K562 (cell line): Measurements from ENCODE around the gene POMT1. TPM values are rescaled to one million over a fixed set of nuclear protein-coding genes. Genes with fewer than 3 reads are reported as not detected.

Experiments used
- ATAC-seq: fragments of 200-7000 bp; cut with Tn5 transposase; 3 replicates; pipeline ENCODE4 v1.9.1; 2020; ENCODE audit warnings: moderate library complexity
- BruUV-seq: library from RNA; stranded (reverse); fragments of 400-500 nt; replicated peaks from 2 replicates; lab custom pipeline; 2021; lab: Mats Ljungman, UMichigan
- CTCF ChIA-PET: fragments of 300-600 bp; formaldehyde crosslinking; extraction: SDS; loops from one replicate; lab custom pipeline; 2021; ENCODE audit warnings: low intra/inter-chr PET ratio; lab: Yijun Ruan, JAX
- POLR2A ChIA-PET: fragments of 300-600, 350-650 bp; sonication (Branson Sonifier 250); formaldehyde crosslinking; extraction: SDS; loops from one replicate; lab custom pipeline; 2021; ENCODE audit warnings: antibody characterized with exemption, inconsistent platforms; lab: Yijun Ruan, JAX
- DNase-seq, 4 experiments: peaks; one replicate each; pipeline versions ENCODE4 v3.0.0 to v3.0.0-alpha.2; 2011 to 2018; ENCODE audit warnings: low spot score in 3 of 4, mixed read lengths in 3 of 4; ENCODE audit errors: extremely low read depth in 1 of 4
- FAIRE-seq: peaks from 2 replicates; lab custom pipeline; 2011; peaks lifted over from hg19 to GRCh38; lab: Jason Lieb, UNC
- H2AFZ ChIP-seq: 2 replicates; pipeline ENCODE4 v1.6.0; 2011; ENCODE audit warnings: low read depth, low read length, control low read depth, inconsistent platforms
- H3K27ac ChIP-seq: fragments of 200-600 bp; 3 replicates; pipeline ENCODE4 v1.8.0; 2011; ENCODE audit warnings: low read depth, mild to moderate bottlenecking, control low read depth, inconsistent platforms, low read length, moderate library complexity, mixed read lengths; ENCODE audit errors: extremely low read depth
- H3K27me3 ChIP-seq, 2 experiments: fragments of 300-600 bp in 1 of 2; 2 replicates in 1 of 2; 3 replicates in 1 of 2; pipeline versions ENCODE4 v1.6.0 to v1.8.0; 2011; ENCODE audit warnings: inconsistent platforms in 2 of 2, low read length in 2 of 2, mild to moderate bottlenecking in 1 of 2, mixed read lengths in 1 of 2, moderate library complexity in 1 of 2; ENCODE audit not compliant: control insufficient read depth in 2 of 2, insufficient read depth in 2 of 2
- H3K36me3 ChIP-seq: fragments of 300-600 bp; 3 replicates; pipeline ENCODE4 v1.8.0; 2011; ENCODE audit warnings: mild to moderate bottlenecking, low read length, inconsistent platforms; ENCODE audit not compliant: control insufficient read depth, insufficient read depth
- H3K4me1 ChIP-seq, 2 experiments: fragments of 200-600 bp in 1 of 2; replicated peaks in 1 of 2; 2 replicates in 1 of 2; 3 replicates in 1 of 2; pipeline versions ENCODE4 v1.5.1 to v1.8.0; 2011; ENCODE audit warnings: inconsistent platforms in 2 of 2, low read length in 2 of 2, mild to moderate bottlenecking in 1 of 2, mixed read lengths in 1 of 2, moderate library complexity in 1 of 2; ENCODE audit not compliant: control insufficient read depth in 2 of 2, insufficient read depth in 2 of 2
- H3K4me2 ChIP-seq: 2 replicates; pipeline ENCODE4 v1.6.1; 2011; ENCODE audit warnings: low read length, control low read depth, inconsistent platforms, mixed read lengths; ENCODE audit not compliant: insufficient read depth
- H3K4me3 ChIP-seq: fragments of 200-600 bp; sonication (generic), shearing (Covaris generic); 2 replicates; pipeline ENCODE4 v1.5.1; 2016; ENCODE audit warnings: control low read depth, inconsistent platforms
- H3K79me2 ChIP-seq: fragments of 200-600 bp; 3 replicates; pipeline ENCODE4 v1.8.0; 2011; ENCODE audit warnings: low read length, inconsistent platforms; ENCODE audit not compliant: control insufficient read depth, insufficient read depth
- H3K9ac ChIP-seq, 2 experiments: 2 replicates each; pipeline versions ENCODE4 v1.6.0 to v1.6.1; 2011; ENCODE audit warnings: low read depth in 2 of 2, low read length in 2 of 2, control low read depth in 1 of 2, inconsistent platforms in 1 of 2, mild to moderate bottlenecking in 1 of 2, mixed read lengths in 1 of 2; ENCODE audit not compliant: insufficient read depth in 1 of 2
- H3K9me1 ChIP-seq: one replicate; pipeline ENCODE4 v1.6.0; 2011; ENCODE audit warnings: inconsistent platforms, mild to moderate bottlenecking, low read length, moderate library complexity; ENCODE audit not compliant: control insufficient read depth, insufficient read depth
- H3K9me3 ChIP-seq: replicated peaks from 2 replicates; pipeline ENCODE4 v1.5.1; 2011; ENCODE audit warnings: low read depth, low read length, inconsistent platforms; ENCODE audit not compliant: control insufficient read depth, insufficient read depth
- H4K20me1 ChIP-seq: replicated peaks from 2 replicates; pipeline ENCODE4 v1.6.1; 2011; ENCODE audit warnings: low read length, inconsistent platforms, mixed read lengths; ENCODE audit not compliant: control insufficient read depth, insufficient read depth
- CBX2 ChIP-seq: fragments of 200-600 bp; sonication (generic); IDR thresholded peaks from one replicate; pipeline ENCODE4 v1.6.1; 2012; ENCODE audit warnings: mild to moderate bottlenecking, low read length, inconsistent platforms; ENCODE audit not compliant: insufficient read depth, poor library complexity, severe bottlenecking
- CC2D1A ChIP-seq: fragments of 450-650 bp; IDR thresholded peaks from 2 replicates; pipeline ENCODE4 v1.6.1; 2017; ENCODE audit warnings: mild to moderate bottlenecking
- POLR2AphosphoS2 ChIP-seq: IDR thresholded peaks from 2 replicates; pipeline ENCODE4 v1.6.1; 2012; ENCODE audit warnings: low read length, improper control_type of control experiment
- RBFOX2 ChIP-seq: fragments of 200-400 bp; formaldehyde crosslinking; IDR thresholded peaks from 2 replicates; pipeline ENCODE4 v1.6.1; 2017; ENCODE audit warnings: low read depth, mild to moderate bottlenecking, low read length, moderate library complexity
- ZNF583 ChIP-seq: fragments of 250-450 bp; sonication (Bioruptor Pico); IDR thresholded peaks from 2 replicates; pipeline ENCODE4 v1.4.0; 2020
- WGBS: fragments of 100-300 bp; shearing (Covaris generic); methylation state at CpG from one replicate; pipeline ENCODE4 v1.1.6; 2016; ENCODE audit warnings: low coverage, mixed read lengths; ENCODE audit not compliant: insufficient coverage; ENCODE audit errors: missing lambda C conversion rate; 5-methylcytosine and 5-hydroxymethylcytosine counted together
- in situ Hi-C: fragments of 300-500 bp; cut with MboI; formaldehyde crosslinking; loops from 4 replicates; pipeline ENCODE4 v1.15.0; 2018; ENCODE audit warnings: inconsistent platforms, mixed read lengths
- intact Hi-C: fragments of 100-400 bp; cut with micrococcal nuclease; formaldehyde crosslinking; loops from 2 replicates; pipeline ENCODE4 v1.14.2; 2022
- polyA plus RNA-seq, 8 experiments: library from polyadenylated mRNA; depleted of rRNA in 4 of 8; stranded (reverse) in 5 of 8; unstranded in 3 of 8; fragments of >200 nt; fragmentation: Nextera tagmentation in 2 of 8; fragmentation: Illumina TruSeq in 1 of 8; extraction: Ambion mirVana in 2 of 8; extraction: Trizol in 1 of 8; gene quantifications; 2 replicates each; pipeline versions ENCODE4 v1.2.1 to v1.2.3, GENCODE V29; 2011 to 2014; ENCODE audit warnings: inconsistent platforms in 1 of 8, missing spikeins in 1 of 8
- total RNA-seq, 7 experiments: library from RNA; depleted of rRNA in 6 of 7; stranded (reverse); fragments of >200 nt in 6 of 7; fragmentation: Illumina TruSeq in 2 of 7; extraction: Trizol in 2 of 7; gene quantifications; 2 replicates each; pipeline versions ENCODE4 v1.2.1 to v1.2.3, GENCODE V29; 2011 to 2021; ENCODE audit warnings: low replicate concordance in 1 of 7
- TF ChIP-seq, protein P1 (sequence below): fragments of 450-650 bp; IDR thresholded peaks from 2 replicates; pipeline ENCODE4 v1.7.0; 2016; ENCODE audit warnings: borderline replicate concordance

The POMT1 gene
- total and polyA plus RNA-seq, 9 of the 15 experiments (the other 6 are each of a cell fraction or from before 2014, with no cell fraction given) = 1.8 to 23.5 (median 14.6) TPM

DNA sequence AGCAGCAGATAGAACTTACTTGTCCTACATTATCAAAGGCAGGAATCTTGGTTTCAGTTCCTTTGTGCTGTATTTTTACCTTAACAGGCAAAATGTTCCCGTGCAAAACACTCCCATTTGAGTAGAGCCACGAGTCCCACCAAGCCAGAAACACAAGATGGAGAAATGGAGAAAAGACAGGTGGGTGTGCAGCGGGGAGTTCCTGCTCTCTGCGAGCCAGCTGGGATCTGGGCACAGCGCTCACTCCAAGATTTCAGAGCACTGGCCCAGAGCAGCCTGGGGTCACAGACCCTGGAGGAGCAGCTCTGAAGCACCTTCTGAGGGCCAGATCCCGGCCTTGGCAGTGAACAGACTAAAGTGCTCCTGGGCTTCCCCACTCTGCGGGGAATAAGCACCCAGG, 25.5 kb downstream of the POMT1 start:
- intact Hi-C loops (no loop called here), in situ Hi-C loops (no loop called here)
- DNase-seq (no peak), ATAC-seq (no peak), FAIRE-seq (no peak)
- Histone ChIP-seq H3K27me3 (no peaks in the 10 kb centered on the region), H2AFZ (no peak overlapping the region), H3K79me2 (peaks cover 14% of the 10 kb centered on the region), H3K27ac (no peak overlapping the region), H4K20me1 (no peaks in the 10 kb centered on the region; the same call in 1 of the 2 replicates), H3K4me2 (no peak overlapping the region), H3K36me3 (peaks cover 68% of the 10 kb centered on the region; the same call in 2 of the 3 replicates), H3K9ac (peak overlapping the region in 1 of 2 experiments; percentile 52; a peak in 1 of 4 replicates), H3K4me3 (no peak overlapping the region), H3K4me1 (peaks cover 6 to 45% of the 10 kb centered on the region in 2 experiments; a peak in 3 of 5 replicates), H3K9me1 (no peaks in the 10 kb centered on the region), H3K9me3 (no peaks in the 10 kb centered on the region)
- CTCF ChIA-PET = no interaction called here
- BruUV-seq = no TSS peak
- TF ChIP-seq ZNF583 (CRISPR knock-in tag) = no peak
- TF ChIP-seq CBX2 = no peak
- POLR2A ChIA-PET = interaction anchor here (1.2 kb wide), 1 partner anchor 9 kb away, joined by 4 read pairs; no protein-coding TSS in a partner anchor
- 85% methylated on average over 7 of the region's 7 CpGs for WGBS

DNA sequence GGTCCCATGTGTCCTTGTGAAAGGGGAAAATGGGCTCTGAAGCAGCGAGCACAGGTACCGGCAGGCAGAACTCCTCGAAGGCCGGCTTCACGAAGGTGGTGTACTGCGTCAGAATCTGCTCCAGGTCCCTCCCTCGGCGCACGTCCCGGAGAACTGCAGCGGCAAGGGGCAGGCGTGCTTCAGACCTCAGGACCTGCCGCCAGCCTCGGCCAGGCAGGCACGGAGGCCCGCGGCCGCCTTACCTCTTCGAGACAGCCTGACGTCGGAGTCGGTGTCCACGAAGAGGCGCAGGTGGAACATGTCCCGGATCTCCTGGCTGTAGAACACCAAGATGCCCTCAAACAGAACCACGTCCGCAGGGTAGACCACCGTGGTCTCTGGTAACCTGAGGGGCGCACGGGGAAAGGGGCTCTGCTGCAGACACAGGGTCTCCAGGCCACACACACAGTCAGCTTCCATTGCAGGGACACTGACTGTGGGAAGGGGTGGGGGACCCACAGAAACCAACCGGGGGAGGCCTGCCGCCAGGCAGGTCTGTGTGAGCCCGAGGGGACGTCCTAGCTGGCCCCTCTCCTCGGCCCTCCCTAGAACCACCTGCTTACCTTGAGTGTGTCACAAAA, 26.3 kb downstream of the POMT1 start:
- in situ Hi-C loops = no loop called here
- H3K9ac ChIP-seq = peak overlapping the region in 1 of 2 experiments; percentile 93; a peak in 1 of 4 replicates
- no peak for FAIRE-seq

More for the DNA sequence above, 26.3 kb downstream of the POMT1 start:
- DNase-seq = no peak
- H3K9me3 ChIP-seq = no peaks in the 10 kb centered on the region
- TF ChIP-seq RBFOX2 = peak; percentile 36; the same call in 1 of the 2 replicates
- TF ChIP-seq POLR2AphosphoS2 = no peak
- TF ChIP-seq CC2D1A = no peak
- TF ChIP-seq, protein P1, sequence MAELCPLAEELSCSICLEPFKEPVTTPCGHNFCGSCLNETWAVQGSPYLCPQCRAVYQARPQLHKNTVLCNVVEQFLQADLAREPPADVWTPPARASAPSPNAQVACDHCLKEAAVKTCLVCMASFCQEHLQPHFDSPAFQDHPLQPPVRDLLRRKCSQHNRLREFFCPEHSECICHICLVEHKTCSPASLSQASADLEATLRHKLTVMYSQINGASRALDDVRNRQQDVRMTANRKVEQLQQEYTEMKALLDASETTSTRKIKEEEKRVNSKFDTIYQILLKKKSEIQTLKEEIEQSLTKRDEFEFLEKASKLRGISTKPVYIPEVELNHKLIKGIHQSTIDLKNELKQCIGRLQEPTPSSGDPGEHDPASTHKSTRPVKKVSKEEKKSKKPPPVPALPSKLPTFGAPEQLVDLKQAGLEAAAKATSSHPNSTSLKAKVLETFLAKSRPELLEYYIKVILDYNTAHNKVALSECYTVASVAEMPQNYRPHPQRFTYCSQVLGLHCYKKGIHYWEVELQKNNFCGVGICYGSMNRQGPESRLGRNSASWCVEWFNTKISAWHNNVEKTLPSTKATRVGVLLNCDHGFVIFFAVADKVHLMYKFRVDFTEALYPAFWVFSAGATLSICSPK = no peak
- BruUV-seq = no TSS peak
- no peak for ATAC-seq
- H4K20me1 ChIP-seq = no peaks in the 10 kb centered on the region; the same call in 1 of the 2 replicates
- H3K4me2 ChIP-seq = no peak overlapping the region
- no peak overlapping the region for H3K4me3 ChIP-seq
- H3K27ac ChIP-seq = no peak overlapping the region
- no peaks in the 10 kb centered on the region for H3K9me1 ChIP-seq
- no peak overlapping the region for H2AFZ ChIP-seq
- peaks cover 60% of the 10 kb centered on the region; the same call in 2 of the 3 replicates for H3K36me3 ChIP-seq
- H3K4me1 ChIP-seq = peaks cover 6 to 39% of the 10 kb centered on the region in 2 experiments; a peak in 3 of 5 replicates
- POLR2A ChIA-PET = interaction anchor here (1.2 kb wide), 1 partner anchor 9 kb away, joined by 4 read pairs; no protein-coding TSS in a partner anchor
- WGBS = 95% methylated on average over 24 of the region's 35 CpGs
- no peaks in the 10 kb centered on the region for H3K27me3 ChIP-seq
- peaks cover 14% of the 10 kb centered on the region for H3K79me2 ChIP-seq
- CTCF ChIA-PET = no interaction called here
- intact Hi-C loops = no loop called here
